Activated T-helper 1 cell treated with anti-CD3 and anti-CD28 coated beads, Interleukin-12 subunit alpha, Interleukin-12 subunit beta, Interleukin-2, Interleukin-4 antibody, amounts not matched to agents 30 ng/mL and 10 ng/mL and 1 ng/mL, durations not matched to agents 14 hours and 24 hours and 36 hours (primary cell): ENCODE results near the gene SFTPD. TPM values are rescaled to one million over a fixed set of nuclear protein-coding genes. Genes with fewer than 3 reads are reported as not detected.
A peak's percentile ranks its signal among the peaks of the same experiment; 100 is the strongest.
"Not testable (repeated sequence)": the region's sequence is repeated elsewhere in the genome, so short reads cannot be mapped to it uniquely, and the experiment has no call there.

Experiments
- DNase-seq: peaks from one replicate; pipeline ENCODE4 v3.0.0; 2021; ENCODE audit warnings: low spot score
- H3K27ac Mint-ChIP-seq: one replicate; pipeline ENCODE4 v1.8.0; 2021; ENCODE audit warnings: mild to moderate bottlenecking, mixed read lengths
- H3K27me3 Mint-ChIP-seq: one replicate; pipeline ENCODE4 v1.8.0; 2022; ENCODE audit warnings: mild to moderate bottlenecking, moderate library complexity, mixed read lengths; ENCODE audit not compliant: insufficient read depth
- H3K36me3 Mint-ChIP-seq: one replicate; pipeline ENCODE4 v1.8.0; 2021; ENCODE audit warnings: low read depth, mixed read lengths
- H3K4me1 Mint-ChIP-seq: one replicate; pipeline ENCODE4 v1.8.0; 2021; ENCODE audit warnings: low read depth, mixed read lengths
- H3K4me3 Mint-ChIP-seq: one replicate; pipeline ENCODE4 v1.8.0; 2021; ENCODE audit warnings: mild to moderate bottlenecking, moderate library complexity, mixed read lengths
- H3K9me3 Mint-ChIP-seq: one replicate; pipeline ENCODE4 v1.8.0; 2021; ENCODE audit warnings: mixed read lengths
- intact Hi-C: fragments of 100-400 bp; cut with micrococcal nuclease; formaldehyde crosslinking; loops from one replicate; pipeline ENCODE4 v1.15.1; 2024
- total RNA-seq: library from RNA; stranded (reverse); gene quantifications from 2 replicates; pipeline ENCODE4 v1.2.3, GENCODE V29; 2022

Gene SFTPD
- total RNA-seq, 1 donor from 2014 or later, result not detected

GRCh38 chr10:79928028-79928583 is 20.8 kb downstream of the SFTPD start:
- H3K4me3 Mint-ChIP-seq, result no peak overlapping the region
- no peaks in the 10 kb centered on the region for H3K36me3 Mint-ChIP-seq
- peaks cover 4% of the 10 kb centered on the region for H3K9me3 Mint-ChIP-seq
- peaks cover 29% of the 10 kb centered on the region for H3K27me3 Mint-ChIP-seq
- no peak for DNase-seq
- no peaks in the 10 kb centered on the region for H3K4me1 Mint-ChIP-seq
- intact Hi-C loops, result loop anchor here (5.0 kb wide), 1 partner anchor 151 kb away; no protein-coding TSS in a partner anchor
- H3K27ac Mint-ChIP-seq, result no peak overlapping the region

- no peaks in the 10 kb centered on the region for H3K36me3 Mint-ChIP-seq
- no peak overlapping the region for H3K4me3 Mint-ChIP-seq
- peaks cover 4% of the 10 kb centered on the region for H3K9me3 Mint-ChIP-seq
- intact Hi-C loops, result loop anchor here (5.0 kb wide), 1 partner anchor 150 kb away; no protein-coding TSS in a partner anchor
- H3K27me3 Mint-ChIP-seq, result peaks cover 25% of the 10 kb centered on the region
- no peak for DNase-seq
- no peak overlapping the region for H3K27ac Mint-ChIP-seq
- no peaks in the 10 kb centered on the region for H3K4me1 Mint-ChIP-seq
These were observed 21.6 kb downstream of the SFTPD start for GRCh38 chr10:79927111-79927828.

GRCh38 chr10:79926037-79926436 is 22.9 kb downstream of the SFTPD start:
- Mint-ChIP-seq H3K4me1 (peaks cover 10% of the 10 kb centered on the region), H3K36me3 (no peaks in the 10 kb centered on the region), H3K9me3 (peaks cover 4% of the 10 kb centered on the region), H3K27me3 (peaks cover 20% of the 10 kb centered on the region), H3K4me3 (no peak overlapping the region), H3K27ac (no peak overlapping the region)
- no peak for DNase-seq
- intact Hi-C loops, result loop anchor here (5.0 kb wide), 1 partner anchor 149 kb away; no protein-coding TSS in a partner anchor

GRCh38 chr10:79925614-79926013 is 23.3 kb downstream of the SFTPD start:
- peaks cover 4% of the 10 kb centered on the region for H3K9me3 Mint-ChIP-seq
- H3K36me3 Mint-ChIP-seq, result no peaks in the 10 kb centered on the region
- intact Hi-C loops, result loop anchor here (5.0 kb wide), 1 partner anchor 148 kb away; no protein-coding TSS in a partner anchor
- H3K4me3 Mint-ChIP-seq, result no peak overlapping the region
- no peak for DNase-seq
- H3K27me3 Mint-ChIP-seq, result peaks cover 15% of the 10 kb centered on the region
- H3K4me1 Mint-ChIP-seq, result peaks cover 10% of the 10 kb centered on the region
- H3K27ac Mint-ChIP-seq, result no peak overlapping the region

- peaks cover 4% of the 10 kb centered on the region for H3K9me3 Mint-ChIP-seq
- no peaks in the 10 kb centered on the region for H3K36me3 Mint-ChIP-seq
- H3K27ac Mint-ChIP-seq, result no peak overlapping the region
- H3K4me3 Mint-ChIP-seq, result no peak overlapping the region
- peaks cover 30% of the 10 kb centered on the region for H3K4me1 Mint-ChIP-seq
- H3K27me3 Mint-ChIP-seq, result peaks cover 2% of the 10 kb centered on the region
- DNase-seq, result no peak
- intact Hi-C loops, result no loop called here
These were observed 25.2 kb downstream of the SFTPD start for GRCh38 chr10:79923669-79924068.

- no peaks in the 10 kb centered on the region for H3K36me3 Mint-ChIP-seq
- no peak for DNase-seq
- no peak overlapping the region for H3K27ac Mint-ChIP-seq
- intact Hi-C loops, result no loop called here
- H3K9me3 Mint-ChIP-seq, result peaks cover 4% of the 10 kb centered on the region
- peaks cover 2% of the 10 kb centered on the region for H3K27me3 Mint-ChIP-seq
- peaks cover 35% of the 10 kb centered on the region for H3K4me1 Mint-ChIP-seq
- no peak overlapping the region for H3K4me3 Mint-ChIP-seq
These were observed 25.8 kb downstream of the SFTPD start for GRCh38 chr10:79923145-79923544.

GRCh38 chr10:79922011-79922412 is 26.9 kb downstream of the SFTPD start:
- H3K27ac Mint-ChIP-seq, intact Hi-C loops, H3K9me3 Mint-ChIP-seq, H3K27me3 Mint-ChIP-seq, H3K36me3 Mint-ChIP-seq, DNase-seq: not testable (repeated sequence)
- Mint-ChIP-seq H3K4me1 (peaks cover 42% of the 10 kb centered on the region), H3K4me3 (peak overlapping the region; percentile 21)

GRCh38 chr10:79915838-79916237 is 33.1 kb downstream of the SFTPD start:
- H3K9me3 Mint-ChIP-seq, H3K27ac Mint-ChIP-seq, H3K4me3 Mint-ChIP-seq, intact Hi-C loops, H3K36me3 Mint-ChIP-seq, DNase-seq: not testable (repeated sequence)
- Mint-ChIP-seq H3K4me1 (peaks cover 40% of the 10 kb centered on the region), H3K27me3 (peaks cover 15% of the 10 kb centered on the region)

- H3K36me3 Mint-ChIP-seq, H3K9me3 Mint-ChIP-seq, DNase-seq, H3K27ac Mint-ChIP-seq, intact Hi-C loops, H3K4me3 Mint-ChIP-seq: not testable (repeated sequence)
- Mint-ChIP-seq H3K27me3 (peaks cover 18% of the 10 kb centered on the region), H3K4me1 (peaks cover 29% of the 10 kb centered on the region)
These were observed 34.4 kb downstream of the SFTPD start for GRCh38 chr10:79914512-79914911.

GRCh38 chr10:79910836-79911235 is 38.1 kb downstream of the SFTPD start:
- no peak for DNase-seq
- H3K27me3 Mint-ChIP-seq, result peaks cover 27% of the 10 kb centered on the region
- H3K9me3 Mint-ChIP-seq, result no peaks in the 10 kb centered on the region
- peaks cover 2% of the 10 kb centered on the region for H3K36me3 Mint-ChIP-seq
- peaks cover 4% of the 10 kb centered on the region for H3K4me1 Mint-ChIP-seq
- intact Hi-C loops, result no loop called here
- H3K4me3 Mint-ChIP-seq, result no peak overlapping the region
- H3K27ac Mint-ChIP-seq, result no peak overlapping the region

GRCh38 chr10:79910344-79910743 is 38.6 kb downstream of the SFTPD start:
- Mint-ChIP-seq H3K9me3 (no peaks in the 10 kb centered on the region), H3K27me3 (peaks cover 29% of the 10 kb centered on the region)

GRCh38 chr10:79905322-79906314 is 43.3 kb downstream of the SFTPD start:
- peaks cover 36% of the 10 kb centered on the region for H3K27me3 Mint-ChIP-seq
- peak overlapping the region; percentile 94 for H3K4me3 Mint-ChIP-seq
- H3K27ac Mint-ChIP-seq, result no peak overlapping the region
- no peaks in the 10 kb centered on the region for H3K9me3 Mint-ChIP-seq
- H3K36me3 Mint-ChIP-seq, result peaks cover 6% of the 10 kb centered on the region
- intact Hi-C loops, result no loop called here
- peaks cover 13% of the 10 kb centered on the region for H3K4me1 Mint-ChIP-seq
- no peak for DNase-seq

More at GRCh38 chr10:79910344-79910743, 38.6 kb downstream of the SFTPD start:
- no peak overlapping the region for H3K4me3 Mint-ChIP-seq
- no peak overlapping the region for H3K27ac Mint-ChIP-seq
- peaks cover 2% of the 10 kb centered on the region for H3K36me3 Mint-ChIP-seq
- no peak for DNase-seq
- intact Hi-C loops, result no loop called here
- H3K4me1 Mint-ChIP-seq, result peaks cover 3% of the 10 kb centered on the region
